ENCODE data around the gene REG1B.

- no peak for TF ChIP-seq CTCF (conservative IDR thresholded peaks at IDR 0.05 in 1 of 2, IDR thresholded peaks at IDR 0.05 in 1 of 2; ENCODE audit: low read depth in 1 of 2, low read length in 2 of 2)
- TF ChIP-seq EZH2 (IDR thresholded peaks at IDR 0.05; ENCODE audit: low read length, missing control alignments): no peak
Measured at GRCh38 chr2:79097843-79098242, 10.1 kb upstream of the REG1B start.
